ENCODE measurements around the gene C20orf144.
A peak's percentile ranks its signal among the peaks of the same experiment; 100 is the strongest.

Gene C20orf144

DNA sequence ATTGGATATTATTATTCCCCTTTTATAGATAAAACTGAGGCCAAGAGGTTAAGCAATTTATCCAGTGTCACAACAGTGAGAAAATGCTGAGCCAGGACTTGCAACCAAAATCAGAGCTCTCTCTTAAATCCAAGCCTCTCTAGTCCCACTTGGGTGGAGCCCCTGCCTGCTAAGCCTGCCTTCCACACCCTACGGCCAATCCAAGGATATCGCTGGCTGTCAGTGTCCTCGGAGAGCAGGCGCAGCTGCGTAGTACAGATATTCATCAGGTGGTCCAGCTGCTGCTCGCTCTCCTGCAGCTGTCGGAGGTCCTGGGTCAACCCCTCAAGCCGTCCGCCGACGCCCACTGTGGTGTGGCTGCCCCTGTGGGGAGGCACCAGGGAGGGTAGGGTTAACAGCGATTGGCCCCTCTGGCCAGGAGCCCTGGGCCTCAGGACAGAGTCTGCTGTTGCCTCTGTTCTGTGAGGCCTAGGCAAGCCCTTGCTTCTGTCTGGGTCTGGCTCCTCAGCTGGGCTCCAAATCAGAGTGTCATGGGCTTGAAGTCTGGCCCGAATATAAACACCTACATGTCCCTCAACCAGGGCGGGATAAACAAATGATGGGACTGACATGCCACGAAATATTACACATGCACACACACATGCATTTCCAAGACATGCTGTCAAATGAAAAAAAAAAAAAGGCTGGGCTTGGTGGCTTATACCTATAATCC is 16.0 kb downstream of the C20orf144 start:
- DNase-seq: no peak

DNA sequence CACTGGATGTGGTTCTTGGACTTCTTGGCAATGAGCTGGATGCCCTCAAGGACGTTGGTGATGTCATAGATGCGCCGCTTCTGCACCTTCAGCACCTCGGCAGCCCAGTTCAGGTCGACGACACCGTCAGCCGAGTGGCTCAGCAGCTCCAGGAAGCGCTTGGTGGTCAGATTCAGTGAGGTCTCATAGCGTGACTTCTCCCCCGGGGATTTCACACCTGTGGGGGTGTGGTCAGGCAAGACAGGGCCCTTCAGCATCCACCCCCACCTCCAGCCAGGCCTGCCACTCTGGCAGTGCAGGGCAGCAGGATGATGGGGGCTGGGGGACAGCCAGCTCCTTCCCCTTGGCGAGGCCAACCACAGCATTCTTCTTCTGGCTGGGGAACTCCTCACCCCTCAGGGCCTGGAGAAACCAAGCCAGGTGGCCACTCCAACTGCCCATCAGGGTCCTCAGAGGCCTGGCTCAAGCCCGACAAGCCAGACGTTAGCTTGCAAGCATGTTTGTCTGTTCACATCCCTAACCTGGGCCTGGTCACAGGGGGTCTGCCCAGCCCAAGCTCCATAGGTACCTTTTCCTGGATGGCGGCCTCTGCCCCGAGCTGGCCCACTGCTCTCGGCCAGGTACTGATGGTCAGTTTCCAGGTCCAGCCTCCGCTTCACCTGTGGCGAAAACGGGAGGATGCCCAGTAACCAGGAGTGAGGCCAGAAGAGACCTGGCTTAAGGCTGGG is 17.8 kb downstream of the C20orf144 start:
- DNase-seq: peak in 1 of 2 donors; percentile 31

GRCh38 chr20:33680686-33681085 is 18.6 kb downstream of the C20orf144 start:
- no peak for DNase-seq

DNA sequence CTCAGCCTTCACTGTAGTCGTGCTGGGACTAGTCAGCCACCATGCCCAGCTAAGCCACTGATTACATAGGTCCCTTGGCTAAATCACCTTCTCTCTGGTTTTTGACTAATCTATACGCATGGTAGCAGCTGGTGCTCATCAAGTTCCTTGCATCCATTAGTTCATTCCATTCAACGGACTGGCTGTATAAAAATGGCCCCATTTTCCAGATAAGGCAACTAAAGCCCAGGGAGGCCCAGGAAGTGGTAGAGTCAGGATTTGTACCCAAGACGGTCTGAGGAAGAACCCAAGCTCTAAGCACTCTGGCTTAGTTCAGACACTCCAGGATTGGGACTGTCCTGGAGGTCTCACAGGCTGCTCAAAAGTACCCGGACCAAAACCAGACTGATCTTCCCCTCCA is 19.2 kb downstream of the C20orf144 start:
- no peak for DNase-seq

DNA sequence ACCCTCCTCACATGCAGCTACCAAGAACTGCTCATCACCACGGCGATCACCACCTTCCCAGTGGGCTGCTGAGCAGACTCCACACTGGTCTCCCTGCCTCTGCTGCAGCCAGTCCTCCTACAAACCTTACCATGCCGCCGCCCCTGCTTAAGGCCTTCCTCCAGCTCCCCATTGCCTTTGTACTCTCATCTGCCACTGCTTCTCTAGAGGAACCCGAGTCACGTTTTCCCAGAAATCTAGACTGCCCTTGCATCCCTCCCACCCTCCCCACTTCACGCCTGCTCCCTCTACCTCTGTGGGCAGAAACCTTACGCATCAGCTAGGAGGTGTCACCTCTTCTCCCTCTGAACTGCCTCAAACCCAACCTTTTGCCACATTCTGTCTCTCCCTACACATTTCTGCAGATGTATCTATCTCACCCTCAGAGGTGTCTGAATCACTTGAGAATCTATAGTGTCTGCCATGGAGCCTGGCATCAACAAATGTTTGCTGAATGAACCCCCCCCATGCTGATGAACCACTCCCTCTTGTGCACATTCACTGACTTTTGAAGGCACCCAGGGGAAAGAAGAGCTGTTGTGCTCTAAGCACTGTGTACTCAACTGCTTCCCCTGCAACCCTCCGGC is 19.7 kb downstream of the C20orf144 start:
- no peak for DNase-seq

- no peak for DNase-seq
Observed at GRCh38 chr20:33684533-33685327, 22.6 kb downstream of the C20orf144 start.

GRCh38 chr20:33685328-33686099 is 23.4 kb downstream of the C20orf144 start:
- DNase-seq: peak; percentile 59 to 66

DNA sequence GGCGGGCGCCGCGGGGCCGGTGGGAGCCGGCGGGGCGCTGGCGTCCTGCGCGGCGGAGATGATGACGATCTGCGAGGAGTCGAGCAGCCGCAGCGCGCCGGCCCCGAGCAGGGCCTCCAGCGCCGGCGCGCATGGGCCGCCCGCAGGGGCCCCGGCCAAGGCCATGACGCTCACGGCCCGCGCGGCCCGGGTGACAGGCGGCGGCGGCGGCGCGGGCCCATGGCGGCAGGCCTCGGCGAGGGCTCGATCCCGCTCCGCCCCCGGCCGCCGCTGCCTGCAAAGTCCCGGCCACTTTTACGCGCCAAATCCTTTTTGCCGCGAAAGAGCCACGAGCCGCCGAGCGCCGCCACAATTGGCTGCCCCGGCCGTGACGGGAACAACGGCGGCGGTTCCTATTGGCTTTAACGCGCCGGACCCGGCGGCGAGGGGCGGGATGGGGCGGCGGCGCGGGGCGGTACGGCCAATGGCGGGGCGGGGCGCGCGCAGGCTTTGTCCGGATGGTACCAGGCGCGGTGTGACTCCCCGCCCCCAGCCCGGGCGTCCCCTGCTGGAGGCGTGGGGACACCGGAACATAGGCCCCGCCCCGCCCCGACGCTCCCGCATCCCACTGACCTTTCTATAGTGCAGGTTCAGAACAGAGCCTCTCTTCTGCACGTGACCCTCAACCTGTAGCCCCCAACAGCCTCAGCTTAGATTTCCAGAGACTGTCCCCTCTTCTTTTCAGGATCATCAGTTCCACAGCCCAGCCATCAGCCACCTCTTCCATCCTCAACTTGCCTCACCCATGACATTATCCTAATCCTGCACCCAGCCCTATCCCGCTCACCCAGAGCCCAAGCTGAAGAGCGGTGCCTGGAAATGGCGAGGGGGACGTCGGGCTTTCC is 24.2 kb downstream of the C20orf144 start, which contains the start of gene E2F1:
Gene E2F1, minus strand, starts transcription at position 286 of the 884 bp plus-strand sequence. Its CDS starts 121 bp downstream, at position 165.
- DNase-seq: peak; percentile 97

GRCh38 chr20:33686984-33687366 is 24.8 kb downstream of the C20orf144 start:
- no peak for DNase-seq

DNA sequence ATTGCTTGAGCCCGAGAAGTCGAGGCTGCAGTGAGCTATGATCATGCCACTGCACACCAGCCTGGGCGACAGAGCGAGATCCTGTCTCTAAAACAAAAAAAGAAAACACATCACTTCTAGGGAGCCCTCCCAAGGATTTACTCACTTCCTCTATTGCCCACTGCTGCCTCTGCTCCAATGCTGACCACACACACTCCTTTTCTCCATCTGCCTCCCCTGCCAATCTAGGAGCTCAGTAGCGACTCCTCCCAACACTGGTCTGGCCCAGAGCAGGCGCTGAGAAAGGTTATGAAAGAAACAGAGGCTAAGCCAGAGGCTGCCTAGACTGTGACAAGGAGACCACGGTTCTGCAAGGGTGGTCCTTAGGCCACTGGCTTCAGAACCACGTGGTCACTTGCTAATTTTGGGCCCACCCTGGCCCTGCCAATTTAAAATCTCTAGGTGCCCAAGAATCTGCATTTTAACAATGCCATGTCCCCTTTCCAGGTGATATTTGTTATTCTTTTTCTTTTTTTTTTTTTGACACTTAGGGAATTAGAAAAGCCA is 25.3 kb downstream of the C20orf144 start:
- no peak for DNase-seq

DNA sequence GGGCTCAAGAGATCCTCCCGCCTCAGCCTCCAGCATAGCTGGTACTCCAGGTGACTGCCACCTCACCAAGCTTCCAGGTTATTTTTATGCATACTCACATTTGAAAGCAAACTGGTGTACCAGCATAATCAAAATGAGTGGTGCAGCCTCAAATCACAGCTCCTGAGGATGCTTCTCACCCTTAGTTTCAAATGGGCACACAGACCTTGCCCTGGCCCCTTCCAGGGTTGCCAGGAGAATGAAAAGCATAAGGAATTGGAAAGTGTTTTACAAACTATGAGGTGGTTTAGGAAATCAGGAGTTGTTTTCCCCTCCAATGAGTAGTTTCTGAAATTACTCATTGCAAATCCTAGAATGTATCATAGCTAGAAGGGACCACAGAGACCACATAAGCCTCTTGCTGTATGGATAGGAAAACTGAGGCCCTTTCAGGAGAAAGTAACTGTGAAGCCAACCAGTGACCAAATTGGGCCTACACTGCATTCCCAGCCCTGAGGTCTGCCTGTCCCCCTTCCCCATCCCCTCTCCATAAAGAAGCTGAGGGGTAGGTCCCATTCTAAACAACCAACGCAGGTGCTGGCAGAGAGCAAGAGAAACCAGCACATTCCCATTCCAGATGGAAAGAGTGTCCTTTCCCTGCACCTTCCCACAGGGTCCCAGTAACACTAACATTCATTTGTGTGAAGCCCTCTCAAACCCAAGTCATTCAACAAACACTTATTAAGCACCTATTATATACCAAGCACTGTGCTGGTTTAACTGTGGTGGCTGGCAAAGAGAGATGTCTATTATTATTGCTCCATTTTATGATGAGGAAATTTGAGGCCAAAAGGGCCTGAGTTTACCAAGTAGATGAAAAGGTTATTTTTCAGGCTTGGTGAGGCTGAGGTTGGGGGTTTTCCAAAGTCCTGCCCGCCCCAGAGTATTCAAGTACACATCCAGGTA is 26.1 kb downstream of the C20orf144 start:
- DNase-seq: no peak

GRCh38 chr20:33688938-33689424 is 26.9 kb downstream of the C20orf144 start:
- DNase-seq: no peak

GRCh38 chr20:33689493-33689892 is 27.4 kb downstream of the C20orf144 start:
- no peak for DNase-seq

GRCh38 chr20:33689973-33690372 is 27.8 kb downstream of the C20orf144 start:
- DNase-seq: peak in 1 of 2 donors; percentile 38

DNA sequence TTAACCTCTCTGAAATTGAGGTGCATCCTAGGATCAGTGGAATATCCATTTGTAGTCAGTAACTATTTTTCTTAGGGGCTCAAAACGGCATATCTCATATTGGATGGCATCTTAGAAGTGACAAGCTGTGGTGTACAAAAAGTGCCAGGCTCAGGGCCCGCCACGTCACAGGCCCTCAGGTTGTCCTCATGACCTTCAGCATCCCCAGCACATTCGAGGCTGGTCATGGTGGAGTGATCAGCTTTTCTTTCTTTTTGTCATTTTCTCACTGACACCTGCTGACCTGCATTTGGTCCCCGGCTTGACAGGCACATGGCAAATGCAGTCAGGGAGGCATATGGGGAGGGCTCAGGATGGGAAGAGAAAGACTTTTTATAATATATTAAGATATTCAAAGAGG is 31.2 kb downstream of the C20orf144 start:
- DNase-seq: no peak

DNA sequence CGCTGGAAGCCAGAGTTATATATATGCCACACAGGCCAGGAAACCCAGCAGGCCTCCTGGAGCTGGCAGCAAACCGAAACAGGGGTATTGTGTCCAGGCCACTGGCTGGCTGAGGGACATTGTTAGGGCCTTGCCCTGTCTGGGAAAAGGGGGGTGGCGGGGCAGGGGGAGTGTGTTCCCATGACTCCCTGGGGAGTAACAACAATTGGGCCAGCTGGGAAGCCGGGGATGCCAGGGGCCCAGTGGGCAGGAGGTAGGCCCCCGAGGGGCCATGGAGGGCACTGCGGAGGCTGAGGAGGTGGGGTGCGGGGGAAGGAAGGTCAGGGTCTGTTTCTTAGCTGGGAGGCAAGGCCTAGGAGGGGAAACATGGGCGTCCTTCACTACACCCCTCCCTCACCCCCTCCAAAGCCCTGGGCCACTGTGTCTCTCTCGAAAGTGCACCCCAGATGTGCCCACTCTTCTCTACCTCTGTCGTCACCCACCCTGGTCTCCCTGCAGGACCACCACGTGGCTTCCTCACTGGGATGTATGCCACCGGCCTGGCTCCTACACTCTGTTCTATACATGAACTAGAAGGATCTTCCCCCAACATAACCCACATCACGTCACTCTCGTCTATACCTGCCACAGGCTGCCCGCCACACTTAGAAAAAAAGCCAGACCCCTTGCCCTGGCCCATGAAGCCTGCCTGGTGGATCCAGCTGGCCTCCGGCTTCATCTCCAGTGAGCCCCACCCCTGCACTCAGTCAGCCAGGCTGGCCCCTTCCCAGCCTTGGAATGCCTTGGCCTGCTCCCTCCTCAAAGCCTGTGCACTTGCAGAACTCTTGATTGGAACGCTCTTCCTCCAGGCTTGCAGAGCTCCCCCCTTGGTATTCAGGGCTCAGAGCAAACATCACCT is 31.9 kb downstream of the C20orf144 start:
- DNase-seq: no peak

GRCh38 chr20:33694639-33695012 is 32.5 kb downstream of the C20orf144 start:
- DNase-seq: no peak

DNA sequence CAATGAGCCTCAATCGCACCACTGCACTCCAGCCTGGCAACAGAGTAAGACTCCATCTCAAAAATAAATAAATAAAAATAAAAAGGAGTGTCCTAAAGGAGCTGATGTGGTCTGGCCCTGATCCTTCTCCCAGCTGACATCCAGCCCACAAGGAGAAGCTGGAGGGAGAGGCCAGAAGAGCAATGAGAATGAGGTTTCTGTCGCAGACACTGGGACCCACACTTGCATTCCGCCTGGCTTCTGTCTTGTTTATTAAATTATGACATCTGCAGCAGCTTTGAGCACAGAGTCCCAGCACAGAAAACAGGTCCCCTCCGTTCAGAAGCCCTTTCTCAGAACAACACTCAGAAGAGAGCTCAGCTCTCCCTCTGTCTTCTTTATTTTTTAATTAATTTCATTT is 34.3 kb downstream of the C20orf144 start:
- DNase-seq: no peak

All from stimulated activated CD4-positive, alpha-beta T cell treated with anti-CD3 and anti-CD28 coated beads, Interleukin-2, amount 100 ng/mL, for 48 hours (primary cell).